Prostate gland (tissue), 2 donors: ENCODE data around the gene EFCAB14. TPM values are rescaled to one million over a fixed set of nuclear protein-coding genes. Genes with fewer than 3 reads are reported as not detected.
A peak's percentile ranks its signal among the peaks of the same experiment; 100 is the strongest.

ENCODE experiments used
- DNase-seq: peaks from one replicate; pipeline ENCODE4 v3.0.0-alpha.2; 2019; ENCODE audit warnings: low spot score
- H3K27ac ChIP-seq, 2 donors: fragments of 200-600 bp; sonication (generic); 2 replicates each; pipeline ENCODE4 v1.5.1; 2017 to 2019
- H3K27me3 ChIP-seq: fragments of 200-600 bp; sonication (generic); replicated peaks from 2 replicates; pipeline ENCODE4 v1.5.1; 2019; ENCODE audit not compliant: insufficient read depth
- H3K36me3 ChIP-seq, 2 donors: fragments of 200-600 bp; sonication (generic); 1 replicate in 1 of 2; 2 replicates in 1 of 2; pipeline versions ENCODE4 v1.5.1 to v1.8.1; 2017 to 2019
- H3K4me1 ChIP-seq: fragments of 200-600 bp; sonication (generic); replicated peaks from 2 replicates; pipeline ENCODE4 v1.5.1; 2019
- H3K4me3 ChIP-seq, 2 donors: fragments of 200-600 bp; sonication (generic); 2 replicates each; pipeline ENCODE4 v1.5.1; 2017 to 2019
- H3K9me3 ChIP-seq: fragments of 200-600 bp; sonication (generic); 2 replicates; pipeline ENCODE4 v1.5.1; 2017
- CTCF ChIP-seq, 4 experiments: fragments of 200-600 bp in 2 of 4; fragments of 450-650 bp in 2 of 4; sonication (generic) in 2 of 4; IDR thresholded peaks; 1 replicate in 3 of 4; 2 replicates in 1 of 4; pipeline ENCODE4 v1.5.1; 2016 to 2019; ENCODE audit warnings: antibody characterized with exemption in 4 of 4, mild to moderate bottlenecking in 2 of 4, moderate library complexity in 2 of 4
- POLR2A ChIP-seq: fragments of 450-650 bp; IDR thresholded peaks from one replicate; pipeline ENCODE4 v1.6.1; 2016; ENCODE audit warnings: antibody characterized with exemption, mild to moderate bottlenecking
- POLR2AphosphoS5 ChIP-seq: sonication (generic); formaldehyde crosslinking; IDR thresholded peaks from one replicate; pipeline ENCODE4 v1.6.1; 2017; ENCODE audit warnings: antibody characterized with exemption
- WGBS: methylation state at CpG from one replicate; pipeline ENCODE4 v1.1.5; 2018; 5-methylcytosine and 5-hydroxymethylcytosine counted together
- intact Hi-C: fragments of 100-400 bp; cut with DNase I; formaldehyde crosslinking; loops from one replicate; pipeline ENCODE4 v1.14.2; 2022
- total RNA-seq, 2 donors: library from RNA; depleted of rRNA; stranded (reverse); fragments of >200 nt; gene quantifications; one replicate each; pipeline ENCODE4 v1.1.0, GENCODE V29; 2016

The EFCAB14 gene
- 100 to 1,000 TPM in 1 of 2 donors, 10 to 100 TPM in 1; 99.9 to 116 TPM for total RNA-seq

- peak; percentile 96 for DNase-seq
- WGBS, result under 1% methylated on average over 74 of the region's 85 CpGs
- H3K4me1 ChIP-seq, result peaks cover 8% of the 10 kb centered on the region
Observed at GRCh38 chr1:46718727-46719622, at the start of gene EFCAB14. Gene EFCAB14 (minus strand): TSS chr1:46719114. CDS start chr1:46718087, 1,027 bp downstream.

GRCh38 chr1:46768445-46768844, 49.5 kb upstream of the EFCAB14 start:
- DNase-seq, result no peak
- no peaks in the 10 kb centered on the region for H3K9me3 ChIP-seq
- H3K4me1 ChIP-seq, result no peaks in the 10 kb centered on the region
- TF ChIP-seq POLR2AphosphoS5 (no peak), POLR2A (no peak), CTCF (IDR thresholded peaks at IDR 0.05) (no peak)
- WGBS, result 73% methylated on average over 5 of the region's 5 CpGs
- no peak overlapping the region for H3K4me3 ChIP-seq
- H3K27me3 ChIP-seq, result no peaks in the 10 kb centered on the region
- H3K27ac ChIP-seq, result no peak overlapping the region
- intact Hi-C loops, result no loop called here
- no peaks in the 10 kb centered on the region for H3K36me3 ChIP-seq

More at GRCh38 chr1:46718727-46719622, at the start of gene EFCAB14:
- H3K4me3 ChIP-seq, result peak within 1 kb of the TSS; percentile 87 to 100
- intact Hi-C loops, result loop anchor here (2.0 to 10.0 kb wide), 3 partner anchors 54 to 117 kb away; partner anchors contain the start of genes ATPAF1, MKNK1 and MOB3C
- peak within 1 kb of the TSS; percentile 68 to 85 for H3K27ac ChIP-seq
- TF ChIP-seq POLR2A, result peak; percentile 92
- TF ChIP-seq POLR2AphosphoS5, result peak; percentile 96
- peak in 1 of 4 experiments; percentile 16 for TF ChIP-seq CTCF (IDR thresholded peaks at IDR 0.05)
- no peaks in the 10 kb centered on the region for H3K27me3 ChIP-seq
- peaks cover 5% of the 10 kb centered on the region in 2 donors for H3K36me3 ChIP-seq
- no peaks in the 10 kb centered on the region for H3K9me3 ChIP-seq

- DNase-seq, result no peak
- H3K9me3 ChIP-seq, result no peaks in the 10 kb centered on the region
- no peak overlapping the region for H3K4me3 ChIP-seq
- no peaks in the 10 kb centered on the region for H3K4me1 ChIP-seq
- no peaks in the 10 kb centered on the region for H3K27me3 ChIP-seq
- TF ChIP-seq CTCF (IDR thresholded peaks at IDR 0.05) (no peak), POLR2A (no peak), POLR2AphosphoS5 (no peak)
- no peaks in the 10 kb centered on the region for H3K36me3 ChIP-seq
- 38% methylated on average over 4 of the region's 4 CpGs for WGBS
- no peak overlapping the region for H3K27ac ChIP-seq
- intact Hi-C loops, result no loop called here
Observed at GRCh38 chr1:46767649-46768282, 48.9 kb upstream of the EFCAB14 start.

GRCh38 chr1:46764402-46764801, 45.5 kb upstream of the EFCAB14 start:
- Histone ChIP-seq H3K27me3 (no peaks in the 10 kb centered on the region), H3K36me3 (no peaks in the 10 kb centered on the region), H3K4me1 (no peaks in the 10 kb centered on the region), H3K9me3 (no peaks in the 10 kb centered on the region), H3K27ac (no peak overlapping the region), H3K4me3 (no peak overlapping the region)
- TF ChIP-seq POLR2AphosphoS5 (no peak), CTCF (IDR thresholded peaks at IDR 0.05) (no peak), POLR2A (no peak)
- DNase-seq, result no peak
- 76% methylated on average over 2 of the region's 2 CpGs for WGBS
- intact Hi-C loops, result no loop called here
